ENCODE data around the gene EPB42. TPM values are rescaled to one million over a fixed set of nuclear protein-coding genes. Genes with fewer than 3 reads are reported as not detected.

The EPB42 gene
- total RNA-seq, 1 experiment from 2014 or later = not detected

- Histone ChIP-seq H3K14ac (ENCODE audit: insufficient read depth, low read length) (no peak overlapping the region; the same call in 1 of the 2 replicates), H3K27ac (ENCODE audit: insufficient read length, low read depth, low read length) (no peak overlapping the region), H3K23ac (ENCODE audit: insufficient read length, low read depth, low read length) (no peak overlapping the region), H2BK12ac (ENCODE audit: insufficient read length, low read depth, low read length) (no peak overlapping the region), H3K9ac (ENCODE audit: extremely low read depth, insufficient read length, low read length) (no peak overlapping the region), H3K56ac (ENCODE audit: insufficient read length, low read depth, low read length) (no peak overlapping the region), H2BK120ac (ENCODE audit: low read depth, low read length, poor library complexity, severe bottlenecking) (no peak overlapping the region), H3K27me3 (ENCODE audit: insufficient read depth, low read length) (no peaks in the 10 kb centered on the region), H4K5ac (ENCODE audit: insufficient read length, low read depth, low read length) (no peak overlapping the region), H3K4ac (ENCODE audit: low read depth, low read length) (no peak overlapping the region), H4K91ac (ENCODE audit: insufficient read length, low read depth, low read length) (no peak overlapping the region), H2AFZ (ENCODE audit: low read length) (no peak overlapping the region), H4K8ac (replicated peaks; ENCODE audit: insufficient read length, low read depth, low read length) (no peak overlapping the region), H3K4me1 (ENCODE audit: insufficient read depth, low read length) (no peaks in the 10 kb centered on the region), H2BK20ac (ENCODE audit: low read depth, low read length, poor library complexity, severe bottlenecking) (no peak overlapping the region), H4K20me1 (ENCODE audit: control insufficient read depth, insufficient read depth, insufficient read length) (no peaks in the 10 kb centered on the region), H2BK5ac (ENCODE audit: insufficient read length, low read length) (no peak overlapping the region), H2AK5ac (ENCODE audit: insufficient read length, low read length) (no peak overlapping the region), H2BK15ac (ENCODE audit: low read depth, low read length) (no peak overlapping the region), H3K4me2 (ENCODE audit: insufficient read depth, insufficient read length, low read length) (no peak overlapping the region), H3K79me2 (ENCODE audit: insufficient read depth, low read length) (no peaks in the 10 kb centered on the region), H3T11ph (ENCODE audit: low read length) (no peak overlapping the region), H3K18ac (ENCODE audit: insufficient read length, low read depth, low read length) (no peak overlapping the region), H3K9me3 (ENCODE audit: control insufficient read depth, low read depth, low read length) (no peaks in the 10 kb centered on the region), H3K79me1 (ENCODE audit: insufficient read depth, low read depth, low read length, poor library complexity, severe bottlenecking) (no peaks in the 10 kb centered on the region), H3K23me2 (ENCODE audit: insufficient read length, low read depth, low read length, poor library complexity, severe bottlenecking) (no peaks in the 10 kb centered on the region)
- WGBS (ENCODE audit: extremely low coverage, insufficient read length, low lambda C conversion rate) = no CpG with 5 or more reads among the region's 23 CpGs
- H3K27me3 Mint-ChIP-seq (ENCODE audit: low read depth) = peaks cover 14% of the 10 kb centered on the region
- no peak for DNase-seq
- H3K4me1 Mint-ChIP-seq = peaks cover 11 to 12% of the 10 kb centered on the region in 2 experiments
- no peaks in the 10 kb centered on the region for H3K36me3 Mint-ChIP-seq (ENCODE audit: insufficient read depth in 1 of 3, low read depth in 3 of 3)
- no peak overlapping the region; a peak in 1 of 7 replicates for H3K27ac Mint-ChIP-seq
- H3K4me3 Mint-ChIP-seq = no peak overlapping the region
- no peak for TF ChIP-seq CTCF (conservative IDR thresholded peaks at IDR 0.05)
- H3K9me3 Mint-ChIP-seq = no peaks in the 10 kb centered on the region
Observed at GRCh38 chr15:43208052-43209002, 12.5 kb downstream of the EPB42 start.
